ENCODE measurements around the gene FAM219A. TPM values are rescaled to one million over a fixed set of nuclear protein-coding genes. Genes with fewer than 3 reads are reported as not detected.

FAM219A gene
- 37.5 and 49.8 TPM in 2 replicates for total RNA-seq

DNA sequence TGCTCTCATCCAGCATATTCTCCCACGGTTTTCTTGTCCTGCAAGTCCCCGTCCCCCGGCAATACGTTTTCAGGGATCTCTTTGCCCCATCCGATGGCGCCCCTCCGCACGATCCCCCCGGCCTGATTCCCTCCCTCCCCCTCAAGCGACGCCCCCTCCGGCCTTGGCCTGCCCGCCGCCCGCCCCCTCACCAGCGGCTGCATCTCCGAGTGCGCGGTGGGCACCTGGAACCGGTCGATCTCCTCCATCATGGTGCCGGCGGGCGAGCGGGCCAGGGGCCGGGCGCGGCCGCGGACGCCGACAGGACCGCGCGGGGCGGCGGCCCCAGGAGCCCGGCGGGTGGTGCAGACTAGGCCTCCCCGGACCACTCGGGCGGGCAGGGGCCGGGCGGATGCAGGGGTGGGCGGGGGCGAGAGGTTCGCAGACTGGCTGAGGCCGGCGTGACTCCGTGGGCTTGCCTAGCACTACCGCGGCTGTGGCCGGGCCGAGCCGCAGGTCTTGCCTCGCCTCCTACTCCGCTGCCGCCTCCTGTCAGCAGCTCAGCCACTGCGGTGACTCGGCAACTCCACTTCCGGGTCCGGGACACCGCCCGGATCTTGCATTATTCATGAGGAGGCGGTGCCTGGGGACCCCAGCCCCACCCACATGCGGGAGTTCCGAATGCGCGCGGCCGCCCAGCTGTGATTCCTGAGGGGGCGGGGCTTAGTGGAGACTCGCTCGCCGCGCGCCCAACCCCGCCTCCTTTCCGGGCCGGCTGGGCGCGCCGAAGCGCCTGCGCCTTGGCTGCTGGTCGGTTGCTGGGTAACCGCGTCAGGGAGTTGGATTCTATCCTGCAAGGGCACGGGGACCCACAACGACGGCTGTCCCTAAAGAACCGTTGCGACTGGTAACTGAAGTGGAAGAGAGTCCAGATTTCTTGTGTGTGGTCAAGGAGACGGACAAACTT, at the start of gene FAM219A, which contains the start of gene DNAI1:
Gene FAM219A (minus strand): TSS at position 558 of the 946 bp plus-strand sequence. CDS start 307 bp downstream, at position 251.
Gene DNAI1 (plus strand): TSS at position 793 of the 946 bp plus-strand sequence. CDS start 201 bp downstream, outside the sequence.
- peak; percentile 69 for DNase-seq (ENCODE audit: extremely low read depth, low read depth, low spot score)

- DNase-seq (ENCODE audit: extremely low read depth, low read depth, low spot score): no peak
Measured at GRCh38 chr9:34507966-34508365, 49.6 kb upstream of the FAM219A start.

DNA sequence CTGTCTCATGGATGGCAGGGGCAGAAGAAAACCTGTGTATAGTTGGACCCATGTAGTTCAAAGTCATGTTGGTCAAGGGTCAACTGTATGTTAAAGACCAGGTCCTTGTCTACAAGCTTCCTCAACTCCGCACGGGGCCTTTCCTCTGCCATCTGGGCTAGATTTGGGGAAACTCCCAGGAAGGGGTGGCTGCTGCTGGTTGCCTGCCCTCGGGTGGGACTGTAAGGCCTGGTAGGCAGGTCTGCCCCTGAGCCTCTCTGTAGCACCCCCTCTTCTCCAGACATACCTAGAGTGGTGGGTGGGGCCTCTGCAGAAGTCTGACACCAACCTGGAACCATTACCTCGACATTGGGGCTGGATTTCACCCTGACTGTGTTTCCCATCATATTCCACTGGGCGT, 49.2 kb upstream of the FAM219A start:
- no peak for DNase-seq (ENCODE audit: extremely low read depth, low read depth, low spot score)

GRCh38 chr9:34506623-34507022, 48.3 kb upstream of the FAM219A start:
- DNase-seq (ENCODE audit: extremely low read depth, low read depth, low spot score): no peak

DNA sequence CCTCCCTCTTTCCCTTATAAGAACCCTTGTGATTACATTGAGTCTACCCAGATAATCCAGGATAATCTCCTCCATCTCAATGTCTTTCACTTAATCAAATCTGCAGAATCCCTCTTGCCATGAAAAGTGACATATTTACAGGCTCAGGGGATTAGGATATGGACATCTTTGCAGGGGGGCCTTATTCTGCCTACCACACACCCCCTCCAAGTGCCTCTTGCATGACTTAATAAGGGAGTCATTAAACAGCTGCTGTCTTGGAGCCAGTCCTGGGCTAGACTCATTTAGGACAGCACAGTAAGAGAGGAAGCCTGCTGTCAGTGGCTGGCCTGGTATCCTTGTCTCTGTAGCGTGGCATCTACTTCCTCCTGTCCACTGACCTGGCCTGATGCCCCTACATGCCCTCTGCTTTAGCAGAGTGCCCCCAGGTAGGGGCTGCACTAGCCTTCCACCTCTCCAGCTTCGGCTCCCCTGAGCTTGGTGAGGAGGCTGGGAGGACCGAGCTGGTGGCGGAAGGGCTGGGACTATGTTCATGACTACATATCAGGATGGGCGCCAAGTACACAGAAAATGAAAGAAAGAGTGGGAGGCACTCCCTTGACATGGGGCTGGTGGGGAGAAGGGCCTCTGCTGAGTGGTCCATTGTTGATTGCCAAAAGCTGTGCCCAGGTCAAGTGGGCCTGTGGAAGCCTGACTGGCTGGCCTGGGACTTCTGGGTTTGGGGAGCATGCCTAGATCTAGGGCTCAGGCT, 47.2 kb upstream of the FAM219A start:
- no peak for DNase-seq (ENCODE audit: extremely low read depth, low read depth, low spot score)

GRCh38 chr9:34503406-34503805, 45.0 kb upstream of the FAM219A start:
- no peak for DNase-seq (ENCODE audit: extremely low read depth, low read depth, low spot score)

DNA sequence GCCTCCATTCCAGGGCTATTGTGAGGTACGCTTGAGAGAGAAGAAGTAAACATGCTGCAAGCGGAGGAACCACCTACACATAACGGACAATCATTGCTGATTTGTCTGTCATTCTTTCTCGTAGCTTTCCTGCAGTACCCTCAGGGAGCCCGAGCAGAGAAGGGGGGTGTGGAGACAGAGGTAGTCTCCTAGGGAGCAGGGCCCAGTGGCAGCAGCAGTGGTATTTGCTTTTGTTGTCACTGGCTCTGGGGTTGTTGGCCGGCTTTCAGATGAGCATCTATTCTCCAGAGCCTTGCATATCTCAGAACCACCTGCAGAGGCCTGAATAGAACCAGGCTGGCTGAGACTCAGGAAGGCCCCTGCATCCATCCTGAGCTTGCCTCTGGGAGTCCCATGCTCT, 44.5 kb upstream of the FAM219A start:
- no peak for DNase-seq (ENCODE audit: extremely low read depth, low read depth, low spot score)

GRCh38 chr9:34502471-34502870, 44.1 kb upstream of the FAM219A start:
- DNase-seq (ENCODE audit: extremely low read depth, low read depth, low spot score): no peak

- no peak for DNase-seq (ENCODE audit: extremely low read depth, low read depth, low spot score)
Measured at GRCh38 chr9:34501889-34502425, 43.6 kb upstream of the FAM219A start.

DNA sequence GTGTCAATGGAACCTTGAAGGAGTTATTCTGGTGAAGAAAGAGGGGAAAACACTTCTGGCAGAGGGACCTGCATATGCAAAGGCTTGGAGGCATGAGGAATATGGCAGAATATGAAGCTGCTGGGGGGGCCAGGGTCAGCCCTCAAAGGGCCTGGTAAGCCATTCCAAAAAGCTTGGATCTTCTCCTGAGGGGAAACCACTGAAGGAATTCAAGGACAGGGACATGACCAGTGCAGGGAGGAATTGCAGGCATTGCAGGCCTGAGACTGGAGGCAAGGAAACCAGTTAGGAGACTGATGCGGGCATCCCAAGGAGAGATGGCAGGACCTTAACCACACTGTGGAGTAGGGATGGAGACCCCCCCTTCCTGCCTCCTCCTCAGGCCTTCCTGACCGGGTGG, 43.0 kb upstream of the FAM219A start:
- no peak for DNase-seq (ENCODE audit: extremely low read depth, low read depth, low spot score)

DNA sequence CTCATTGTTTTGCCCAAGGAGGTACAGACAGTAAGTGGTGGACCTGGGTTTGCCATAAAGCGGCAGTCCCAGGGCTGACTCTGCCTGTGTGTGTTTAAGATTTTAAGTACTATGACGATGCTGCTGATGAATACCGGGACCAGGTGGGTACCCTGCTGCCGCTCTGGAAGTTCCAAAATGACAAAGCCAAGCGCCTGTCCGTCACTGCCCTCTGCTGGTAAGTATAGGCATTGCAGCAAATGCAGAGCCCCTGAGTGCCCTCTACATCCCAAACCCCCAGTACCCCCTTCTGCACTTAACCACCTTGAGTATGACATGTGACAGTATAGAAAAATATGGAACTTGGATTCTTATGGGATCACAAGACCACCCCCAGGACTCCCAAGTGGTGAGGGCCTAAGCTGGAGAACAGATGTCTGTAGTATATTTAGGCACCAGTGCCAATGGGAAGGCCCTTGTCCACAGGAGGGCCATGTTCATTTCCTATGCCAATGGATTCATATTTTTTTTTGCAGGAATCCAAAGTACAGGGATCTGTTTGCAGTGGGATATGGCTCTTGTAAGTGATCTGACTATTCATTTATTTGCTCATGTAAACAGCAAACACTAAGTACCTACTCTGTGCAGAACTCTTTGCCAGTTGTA, 42.4 kb upstream of the FAM219A start:
- DNase-seq (ENCODE audit: extremely low read depth, low read depth, low spot score): no peak

- DNase-seq (ENCODE audit: extremely low read depth, low read depth, low spot score): no peak
Measured at GRCh38 chr9:34499076-34499475, 40.7 kb upstream of the FAM219A start.

DNA sequence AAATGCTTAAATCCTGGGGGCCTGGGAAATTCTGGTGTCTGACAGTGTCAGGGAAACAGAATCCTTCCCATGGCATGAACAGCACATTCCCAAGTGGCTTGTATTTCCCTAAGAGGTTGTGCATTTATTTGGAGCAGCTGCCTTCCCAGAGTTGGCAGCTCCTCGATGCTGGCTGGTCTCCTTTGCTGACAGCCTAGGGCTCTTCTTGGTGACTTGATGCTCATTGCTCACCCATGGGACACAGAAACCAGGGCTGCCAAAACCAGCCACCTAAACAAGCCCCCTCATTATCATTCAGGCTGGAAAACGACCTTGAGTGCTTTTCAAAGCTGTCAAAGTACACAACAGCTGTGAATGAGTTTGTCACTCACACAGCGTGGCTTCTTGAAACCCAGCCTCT, 40.2 kb upstream of the FAM219A start:
- DNase-seq (ENCODE audit: extremely low read depth, low read depth, low spot score): no peak

DNA sequence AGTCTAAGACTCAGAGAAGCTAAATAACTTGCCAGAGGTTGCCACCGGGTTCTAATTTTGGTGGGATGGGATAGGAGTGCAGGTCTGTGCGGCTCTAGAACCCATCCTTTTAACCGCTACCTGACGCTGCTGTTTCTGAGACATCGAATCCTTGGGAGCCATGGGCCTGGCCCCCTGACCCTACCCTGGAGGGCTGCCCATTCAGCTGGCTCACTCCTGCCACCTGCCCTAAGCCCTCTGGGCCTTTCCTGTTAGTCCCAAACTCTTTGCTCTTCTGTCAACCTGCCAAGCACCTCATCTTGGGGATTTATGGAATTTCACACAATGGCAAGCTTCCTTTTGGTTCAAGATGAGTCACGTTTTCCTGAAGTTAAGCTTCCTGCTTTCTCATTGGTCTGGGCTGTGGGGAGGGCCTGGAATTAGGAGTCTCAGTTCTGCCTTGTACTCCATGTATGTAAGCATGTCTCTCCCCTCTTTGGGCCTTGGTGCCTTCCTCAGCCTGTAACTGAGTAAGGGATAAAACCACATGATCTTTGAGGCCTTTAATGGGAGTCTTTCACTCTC, 37.9 kb upstream of the FAM219A start:
- DNase-seq (ENCODE audit: extremely low read depth, low read depth, low spot score): peak; percentile 95

DNA sequence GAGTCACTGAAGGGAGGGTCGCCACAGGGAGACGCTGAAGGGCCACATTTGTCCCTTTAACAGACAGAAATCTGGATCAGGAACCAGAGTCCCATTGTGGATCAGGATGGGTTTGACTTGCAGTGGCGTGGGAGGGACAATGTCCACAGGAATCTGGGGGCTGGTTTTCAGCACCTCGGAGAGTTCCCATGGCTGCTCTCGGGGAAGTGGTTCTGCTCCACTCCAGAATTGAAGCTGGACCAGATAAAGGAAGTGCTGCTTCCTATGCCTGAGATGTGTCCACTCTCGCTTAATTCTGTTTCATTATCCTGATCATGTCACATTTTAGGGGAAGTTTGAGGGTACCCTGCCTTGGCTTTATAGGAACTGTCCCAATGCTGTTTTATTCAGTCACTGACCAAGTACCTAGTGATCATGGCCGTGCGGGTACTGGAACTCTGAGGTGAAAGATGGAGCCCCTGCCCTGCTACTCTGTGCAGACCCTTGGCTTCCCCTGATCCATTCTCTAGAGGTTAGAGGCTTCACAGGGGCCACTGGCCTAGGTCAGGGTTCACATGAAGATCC, 35.7 kb upstream of the FAM219A start:
- DNase-seq (ENCODE audit: extremely low read depth, low read depth, low spot score): no peak

DNA sequence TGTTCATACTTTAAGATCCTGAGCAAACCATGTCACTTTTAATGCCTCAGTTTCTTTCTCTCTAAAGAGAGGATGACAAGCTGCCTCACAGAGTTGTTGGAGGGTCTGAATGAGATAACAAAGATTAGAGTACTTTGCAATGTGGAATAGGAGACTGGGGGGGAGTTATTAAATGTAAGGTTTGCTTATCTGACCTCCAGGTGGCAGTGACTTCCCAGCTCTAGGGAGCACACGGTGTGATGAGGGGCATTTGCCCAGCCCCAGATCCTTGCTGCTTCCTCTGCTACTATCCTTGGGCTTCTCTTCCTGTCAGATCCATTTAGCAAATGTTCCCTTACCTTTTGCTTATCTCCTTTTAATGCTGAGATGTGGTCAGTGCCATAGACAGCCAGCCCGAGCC, 33.7 kb upstream of the FAM219A start:
- no peak for DNase-seq (ENCODE audit: extremely low read depth, low read depth, low spot score)

DNA sequence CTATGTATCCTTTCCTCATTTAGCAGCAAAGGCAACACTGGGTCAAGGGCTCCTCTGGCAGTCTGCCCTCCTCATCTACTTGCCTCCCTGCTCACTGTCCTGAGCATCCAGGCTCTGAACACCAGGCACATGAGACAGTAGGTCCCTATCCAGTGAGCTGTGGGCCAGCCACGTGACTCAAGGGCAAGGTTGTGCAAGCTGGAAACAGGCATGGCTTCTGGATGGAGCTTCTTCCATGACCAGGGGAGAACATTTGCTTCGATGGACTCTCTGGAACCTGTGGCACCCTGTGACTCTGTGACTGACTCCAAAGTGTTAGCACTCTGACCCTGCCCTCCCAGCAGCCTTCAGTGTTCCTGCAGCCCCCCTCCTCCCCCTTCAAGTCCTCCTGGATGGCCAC, 33.2 kb upstream of the FAM219A start:
- DNase-seq (ENCODE audit: extremely low read depth, low read depth, low spot score): no peak

DNA sequence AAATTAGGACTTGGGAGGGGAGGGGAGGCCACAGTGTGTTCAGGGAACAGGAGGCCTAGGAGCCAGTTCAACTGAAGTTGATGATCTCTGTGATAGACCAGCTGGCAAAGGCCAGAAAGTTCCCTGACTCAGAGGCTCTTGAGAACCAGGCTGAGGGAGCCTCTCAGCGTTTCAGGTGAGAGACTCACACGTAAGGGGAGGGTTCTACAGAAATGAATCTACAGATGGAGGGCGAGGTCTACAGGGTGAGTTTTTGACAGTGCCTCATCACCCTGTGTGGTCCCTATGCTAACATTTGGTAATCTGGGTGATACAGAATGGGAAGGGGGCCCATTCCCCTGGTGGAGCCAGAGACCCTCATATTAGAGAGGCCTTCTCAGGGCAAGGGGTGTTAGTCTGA, 32.4 kb upstream of the FAM219A start:
- DNase-seq (ENCODE audit: extremely low read depth, low read depth, low spot score): no peak

DNA sequence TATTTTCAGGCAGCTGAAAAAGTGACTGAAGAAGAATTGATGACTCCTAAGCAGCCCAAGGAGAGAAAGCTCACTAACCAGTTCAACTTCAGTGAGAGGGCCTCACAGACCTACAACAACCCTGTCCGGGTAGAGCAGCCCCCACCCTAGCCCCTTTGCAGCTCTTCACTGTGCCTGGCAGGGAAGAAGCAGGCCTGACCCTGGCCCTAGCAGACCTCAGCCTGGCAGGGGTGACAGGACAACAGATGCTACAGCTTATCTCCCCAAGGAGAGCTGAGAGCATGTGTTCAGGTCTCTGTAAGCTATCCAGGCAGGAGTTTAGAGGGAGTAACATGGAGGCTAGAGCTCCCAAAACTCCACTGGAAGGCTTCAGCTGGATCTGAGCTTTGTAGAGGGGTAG, 32.0 kb upstream of the FAM219A start:
- no peak for DNase-seq (ENCODE audit: extremely low read depth, low read depth, low spot score)

GRCh38 chr9:34486572-34486971, 28.2 kb upstream of the FAM219A start:
- no peak for DNase-seq (ENCODE audit: extremely low read depth, low read depth, low spot score)

Data from glomerular endothelial cell (primary cell).